ENCODE data around the gene PYDC1.

DNA sequence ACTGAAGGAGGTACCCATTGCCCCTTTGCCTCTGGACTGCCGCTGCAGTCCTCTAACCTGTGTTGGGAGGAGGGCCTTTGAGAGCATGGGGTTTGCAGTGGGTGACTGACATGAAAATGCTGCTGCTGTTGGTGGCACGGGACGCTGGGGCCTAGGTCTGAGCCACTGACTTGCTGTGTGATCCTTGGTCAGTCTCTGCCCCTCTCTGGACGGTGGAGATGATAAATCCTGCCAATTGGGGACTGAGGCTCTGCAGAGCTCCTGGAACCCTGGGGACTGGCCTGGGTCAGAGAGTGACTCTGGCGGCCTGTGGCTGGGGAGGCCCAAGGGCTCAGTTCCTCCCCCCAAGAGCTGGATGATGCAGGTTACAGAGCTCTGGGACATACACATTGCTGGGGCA lies 6.1 kb upstream of the PYDC1 start:
- TF ChIP-seq, protein P1, sequence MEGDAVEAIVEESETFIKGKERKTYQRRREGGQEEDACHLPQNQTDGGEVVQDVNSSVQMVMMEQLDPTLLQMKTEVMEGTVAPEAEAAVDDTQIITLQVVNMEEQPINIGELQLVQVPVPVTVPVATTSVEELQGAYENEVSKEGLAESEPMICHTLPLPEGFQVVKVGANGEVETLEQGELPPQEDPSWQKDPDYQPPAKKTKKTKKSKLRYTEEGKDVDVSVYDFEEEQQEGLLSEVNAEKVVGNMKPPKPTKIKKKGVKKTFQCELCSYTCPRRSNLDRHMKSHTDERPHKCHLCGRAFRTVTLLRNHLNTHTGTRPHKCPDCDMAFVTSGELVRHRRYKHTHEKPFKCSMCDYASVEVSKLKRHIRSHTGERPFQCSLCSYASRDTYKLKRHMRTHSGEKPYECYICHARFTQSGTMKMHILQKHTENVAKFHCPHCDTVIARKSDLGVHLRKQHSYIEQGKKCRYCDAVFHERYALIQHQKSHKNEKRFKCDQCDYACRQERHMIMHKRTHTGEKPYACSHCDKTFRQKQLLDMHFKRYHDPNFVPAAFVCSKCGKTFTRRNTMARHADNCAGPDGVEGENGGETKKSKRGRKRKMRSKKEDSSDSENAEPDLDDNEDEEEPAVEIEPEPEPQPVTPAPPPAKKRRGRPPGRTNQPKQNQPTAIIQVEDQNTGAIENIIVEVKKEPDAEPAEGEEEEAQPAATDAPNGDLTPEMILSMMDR (IDR thresholded peaks at IDR 0.05; ENCODE audit: extremely low read depth in 1 of 2, insufficient read depth in 1 of 2, low read depth in 1 of 2, low read length in 2 of 2), result no peak
- TF ChIP-seq POLR2AphosphoS5 (IDR thresholded peaks at IDR 0.05; ENCODE audit: insufficient read depth, low read depth, low read length), result no peak
